NCI-H146 treated with DMSO at 0.1 percent for 48 hours (cell line): Measurements from ENCODE around the gene POLD4.
A peak's percentile ranks its signal among the peaks of the same experiment; 100 is the strongest.
"Not testable (repeated sequence)": the region's sequence is repeated elsewhere in the genome, so short reads cannot be mapped to it uniquely, and the experiment has no call there.

Experiments
- DNase-seq: peaks from one replicate; lab custom pipeline; 2025; ENCODE audit not compliant: unreplicated experiment; lab: John Stamatoyannopoulos, UW

POLD4 gene

GRCh38 chr11:67354075-67355022 is 1.0 kb upstream of the POLD4 start:
- DNase-seq: no peak

GRCh38 chr11:67352546-67353316 is 615 bp downstream of the POLD4 start:
- peak; percentile 80 for DNase-seq

GRCh38 chr11:67351275-67352005 is 1.9 kb downstream of the POLD4 start:
- DNase-seq: peak; percentile 70

- DNase-seq: no peak
Measured at GRCh38 chr11:67349928-67350465, 3.3 kb downstream of the POLD4 start.

- DNase-seq: no peak
Measured at GRCh38 chr11:67349457-67349856, 3.9 kb downstream of the POLD4 start.

GRCh38 chr11:67349036-67349435 is 4.3 kb downstream of the POLD4 start:
- no peak for DNase-seq

- DNase-seq: no peak
Measured at GRCh38 chr11:67347964-67348749, 5.2 kb downstream of the POLD4 start.

GRCh38 chr11:67345920-67346819 is 7.2 kb downstream of the POLD4 start:
- peak; percentile 30 for DNase-seq

- DNase-seq: no peak
Measured at GRCh38 chr11:67345247-67345919, 8.0 kb downstream of the POLD4 start.

- DNase-seq: no peak
Measured at GRCh38 chr11:67344264-67344663, 9.1 kb downstream of the POLD4 start.

- DNase-seq: no peak
Measured at GRCh38 chr11:67337257-67337656, 16.1 kb downstream of the POLD4 start.

GRCh38 chr11:67332081-67332691 is 21.2 kb downstream of the POLD4 start:
- DNase-seq: no peak

- DNase-seq: no peak
Measured at GRCh38 chr11:67323526-67323925, 29.8 kb downstream of the POLD4 start.

GRCh38 chr11:67322049-67322448 is 31.3 kb downstream of the POLD4 start:
- no peak for DNase-seq

GRCh38 chr11:67321313-67321871 is 32.0 kb downstream of the POLD4 start:
- no peak for DNase-seq

- DNase-seq: no peak
Measured at GRCh38 chr11:67320691-67321090, 32.7 kb downstream of the POLD4 start.

GRCh38 chr11:67320011-67320410 is 33.3 kb downstream of the POLD4 start:
- DNase-seq: no peak

GRCh38 chr11:67318876-67319275 is 34.5 kb downstream of the POLD4 start:
- not testable (repeated sequence) for DNase-seq
